Astrocyte (in vitro differentiated cells and primary cell): ENCODE data around the gene KLRG1. TPM values are rescaled to one million over a fixed set of nuclear protein-coding genes. Genes with fewer than 3 reads are reported as not detected.

Experiments used
- DNase-seq: peaks from one replicate; pipeline ENCODE4 v3.0.0-alpha.2; 2010; ENCODE audit warnings: low read depth
- FAIRE-seq: peaks from 2 replicates; lab custom pipeline; 2011; peaks lifted over from hg19 to GRCh38; lab: Jason Lieb, UNC
- H2AFZ ChIP-seq: 2 replicates; pipeline ENCODE4 v1.6.0; 2012; ENCODE audit warnings: low read depth, low read length, inconsistent platforms
- H3K27ac ChIP-seq: 2 replicates; pipeline ENCODE4 v1.5.1; 2011; ENCODE audit warnings: low read depth, low read length, inconsistent platforms
- H3K27me3 ChIP-seq: 2 replicates; pipeline ENCODE4 v1.6.0; 2011; ENCODE audit warnings: low read length, inconsistent platforms; ENCODE audit not compliant: insufficient read depth
- H3K36me3 ChIP-seq: 2 replicates; pipeline ENCODE4 v1.5.1; 2011; ENCODE audit warnings: low read length, inconsistent platforms; ENCODE audit not compliant: insufficient read depth
- H3K4me1 ChIP-seq: 2 replicates; pipeline ENCODE4 v1.5.1; 2011; ENCODE audit warnings: low read length, inconsistent platforms; ENCODE audit not compliant: insufficient read depth
- H3K4me2 ChIP-seq: 2 replicates; pipeline ENCODE4 v1.6.0; 2012; ENCODE audit warnings: low read length, inconsistent platforms
- H3K4me3 ChIP-seq: 2 replicates; pipeline ENCODE4 v1.5.1; 2011; ENCODE audit warnings: low read depth, mild to moderate bottlenecking, low read length, inconsistent platforms; ENCODE audit not compliant: insufficient read depth
- H3K79me2 ChIP-seq: 2 replicates; pipeline ENCODE4 v1.6.0; 2012; ENCODE audit warnings: mild to moderate bottlenecking, low read length, inconsistent platforms; ENCODE audit not compliant: insufficient read depth
- H3K9ac ChIP-seq: 2 replicates; pipeline ENCODE4 v1.6.0; 2012; ENCODE audit warnings: mild to moderate bottlenecking, low read length, inconsistent platforms
- H3K9me3 ChIP-seq: 2 replicates; pipeline ENCODE4 v1.5.1; 2012; ENCODE audit warnings: low read depth, mild to moderate bottlenecking, low read length, inconsistent platforms; ENCODE audit not compliant: insufficient read depth
- H4K20me1 ChIP-seq: 2 replicates; pipeline ENCODE4 v1.6.0; 2012; ENCODE audit warnings: low read length, inconsistent platforms; ENCODE audit not compliant: insufficient read depth
- H3K27ac Mint-ChIP-seq: one replicate; pipeline ENCODE4 v1.8.0; 2021; ENCODE audit warnings: mild to moderate bottlenecking, mixed read lengths; ENCODE audit not compliant: unreplicated experiment
- H3K27me3 Mint-ChIP-seq: one replicate; pipeline ENCODE4 v1.8.0; 2021; ENCODE audit warnings: low read depth, mixed read lengths; ENCODE audit not compliant: unreplicated experiment
- H3K36me3 Mint-ChIP-seq: one replicate; pipeline ENCODE4 v1.8.0; 2021; ENCODE audit warnings: low read depth, mixed read lengths; ENCODE audit not compliant: unreplicated experiment
- H3K4me1 Mint-ChIP-seq: one replicate; pipeline ENCODE4 v1.8.0; 2021; ENCODE audit warnings: low read depth, mixed read lengths; ENCODE audit not compliant: unreplicated experiment
- H3K4me3 Mint-ChIP-seq: one replicate; pipeline ENCODE4 v1.8.0; 2021; ENCODE audit warnings: mild to moderate bottlenecking, moderate library complexity, mixed read lengths; ENCODE audit not compliant: unreplicated experiment
- H3K9me3 Mint-ChIP-seq: one replicate; pipeline ENCODE4 v1.8.0; 2021; ENCODE audit warnings: mild to moderate bottlenecking, mixed read lengths; ENCODE audit not compliant: unreplicated experiment
- CTCF ChIP-seq: IDR thresholded peaks from 2 replicates; pipeline ENCODE4 v1.5.1; 2011; ENCODE audit warnings: low read depth, mild to moderate bottlenecking, inconsistent platforms, low read length, moderate library complexity; ENCODE audit not compliant: insufficient read depth
- EZH2 ChIP-seq: IDR thresholded peaks from 2 replicates; pipeline ENCODE4 v1.6.1; 2012; ENCODE audit warnings: mild to moderate bottlenecking, low read length, inconsistent platforms; ENCODE audit not compliant: insufficient read depth
- total RNA-seq: library from RNA; stranded (reverse); gene quantifications from 2 replicates; pipeline ENCODE4 v1.2.1, GENCODE V29; 2021

The KLRG1 gene
- total RNA-seq, 1 donor from 2014 or later = 2.2 TPM

GRCh38 chr12:9001233-9001632 is 11.9 kb downstream of the KLRG1 start:
- Mint-ChIP-seq H3K27me3 (no peaks in the 10 kb centered on the region), H3K4me3 (no peak overlapping the region), H3K4me1 (peaks cover 4% of the 10 kb centered on the region), H3K9me3 (no peaks in the 10 kb centered on the region), H3K36me3 (no peaks in the 10 kb centered on the region), H3K27ac (no peak overlapping the region)
- Histone ChIP-seq H3K9ac (no peak overlapping the region), H3K27ac (no peak overlapping the region), H3K4me3 (no peak overlapping the region), H3K4me1 (no peaks in the 10 kb centered on the region), H2AFZ (no peak overlapping the region), H3K36me3 (no peaks in the 10 kb centered on the region), H3K9me3 (no peaks in the 10 kb centered on the region), H3K27me3 (no peaks in the 10 kb centered on the region), H3K4me2 (no peak overlapping the region), H4K20me1 (no peaks in the 10 kb centered on the region), H3K79me2 (no peaks in the 10 kb centered on the region)
- FAIRE-seq (no peak), DNase-seq (no peak)
- TF ChIP-seq CTCF = no peak
- TF ChIP-seq EZH2 = no peak

- H3K4me3 Mint-ChIP-seq = no peak overlapping the region
- FAIRE-seq = no peak
- no peaks in the 10 kb centered on the region for H4K20me1 ChIP-seq
- no peak overlapping the region for H3K9ac ChIP-seq
- no peak overlapping the region for H3K27ac Mint-ChIP-seq
- H3K9me3 Mint-ChIP-seq = no peaks in the 10 kb centered on the region
- no peak overlapping the region for H3K4me2 ChIP-seq
- no peaks in the 10 kb centered on the region for H3K27me3 ChIP-seq
- TF ChIP-seq CTCF (no peak), EZH2 (no peak)
- H3K27me3 Mint-ChIP-seq = no peaks in the 10 kb centered on the region
- no peaks in the 10 kb centered on the region for H3K36me3 Mint-ChIP-seq
- H3K9me3 ChIP-seq = no peaks in the 10 kb centered on the region
- no peaks in the 10 kb centered on the region for H3K4me1 Mint-ChIP-seq
- no peak for DNase-seq
- no peak overlapping the region for H3K27ac ChIP-seq
- H3K4me1 ChIP-seq = no peaks in the 10 kb centered on the region
- H3K36me3 ChIP-seq = no peaks in the 10 kb centered on the region
- no peaks in the 10 kb centered on the region for H3K79me2 ChIP-seq
- no peak overlapping the region for H3K4me3 ChIP-seq
- H2AFZ ChIP-seq = no peak overlapping the region
Observed at GRCh38 chr12:9002335-9002734, 13.0 kb downstream of the KLRG1 start.

- Mint-ChIP-seq H3K9me3 (peaks cover 8% of the 10 kb centered on the region), H3K4me1 (no peaks in the 10 kb centered on the region), H3K27ac (no peak overlapping the region), H3K27me3 (no peaks in the 10 kb centered on the region), H3K4me3 (no peak overlapping the region), H3K36me3 (no peaks in the 10 kb centered on the region)
- Histone ChIP-seq H4K20me1 (no peaks in the 10 kb centered on the region), H3K36me3 (no peaks in the 10 kb centered on the region), H2AFZ (no peak overlapping the region), H3K4me2 (no peak overlapping the region), H3K4me3 (no peak overlapping the region), H3K4me1 (no peaks in the 10 kb centered on the region), H3K27ac (no peak overlapping the region), H3K9ac (no peak overlapping the region), H3K9me3 (no peaks in the 10 kb centered on the region), H3K27me3 (no peaks in the 10 kb centered on the region), H3K79me2 (no peaks in the 10 kb centered on the region)
- TF ChIP-seq EZH2 (no peak), CTCF (no peak)
- DNase-seq (no peak), FAIRE-seq (no peak)
Observed at GRCh38 chr12:9022592-9022991, 33.2 kb downstream of the KLRG1 start.
